KMS-11 (cell line): ENCODE data around the gene BAIAP2.

Source experiments
- H2AFZ ChIP-seq: fragments of 200-600 bp; sonication (generic); 2 replicates; pipeline ENCODE4 v1.6.1; 2016; ENCODE audit warnings: antibody characterized with exemption, mixed run types, low read depth
- H3K27ac ChIP-seq: fragments of 200-600 bp; sonication (generic); 2 replicates; pipeline ENCODE4 v1.6.1; 2016; ENCODE audit warnings: mild to moderate bottlenecking, mixed run types
- H3K27me3 ChIP-seq: fragments of 200-600 bp; sonication (generic); 2 replicates; pipeline ENCODE4 v1.6.1; 2017; ENCODE audit warnings: mild to moderate bottlenecking, low read depth, mixed run types, moderate library complexity; ENCODE audit not compliant: insufficient read depth
- H3K36me3 ChIP-seq: fragments of 200-600 bp; sonication (generic); 2 replicates; pipeline ENCODE4 v1.6.1; 2017; ENCODE audit warnings: mild to moderate bottlenecking, mixed run types; ENCODE audit not compliant: insufficient read depth
- H3K4me1 ChIP-seq: fragments of 200-600 bp; sonication (generic); 2 replicates; pipeline ENCODE4 v1.6.1; 2016; ENCODE audit warnings: mild to moderate bottlenecking, low read depth, mixed run types; ENCODE audit not compliant: poor library complexity, severe bottlenecking
- H3K4me2 ChIP-seq: fragments of 200-600 bp; sonication (generic); 2 replicates; pipeline ENCODE4 v1.7.0; 2016; ENCODE audit warnings: mild to moderate bottlenecking, mixed run types
- H3K4me3 ChIP-seq: fragments of 200-600 bp; sonication (generic); IDR thresholded peaks from 2 replicates; pipeline ENCODE4 v1.6.1; 2017; ENCODE audit warnings: low read depth, low read length, mixed read lengths; ENCODE audit not compliant: insufficient read depth
- H3K79me2 ChIP-seq: fragments of 200-600 bp; sonication (generic); 2 replicates; pipeline ENCODE4 v1.6.1; 2016; ENCODE audit warnings: low read depth, mixed run types; ENCODE audit not compliant: insufficient read depth
- H3K9ac ChIP-seq: fragments of 200-600 bp; sonication (generic); 2 replicates; pipeline ENCODE4 v1.6.1; 2016; ENCODE audit warnings: mild to moderate bottlenecking, mixed run types
- H4K20me1 ChIP-seq: fragments of 200-600 bp; sonication (generic); 2 replicates; pipeline ENCODE4 v1.6.1; 2016; ENCODE audit warnings: mild to moderate bottlenecking, mixed run types; ENCODE audit not compliant: insufficient read depth
- CTCF ChIP-seq: fragments of 200-600 bp; sonication (generic); conservative IDR thresholded peaks from 2 replicates; pipeline ENCODE4 v1.6.1; 2017; ENCODE audit warnings: low read depth, mild to moderate bottlenecking, antibody characterized with exemption, low read length, moderate library complexity, mixed read lengths

Gene BAIAP2

GRCh38 chr17:81037026-81037797 is 2.3 kb downstream of the BAIAP2 start:
- Histone ChIP-seq H4K20me1 (no peaks in the 10 kb centered on the region), H3K4me2 (no peak overlapping the region), H3K9ac (no peak overlapping the region), H3K79me2 (no peaks in the 10 kb centered on the region), H3K4me1 (no peaks in the 10 kb centered on the region), H3K36me3 (no peaks in the 10 kb centered on the region), H2AFZ (no peak overlapping the region), H3K4me3 (no peak overlapping the region), H3K27ac (no peak overlapping the region), H3K27me3 (peaks cover 87% of the 10 kb centered on the region)
- no peak for TF ChIP-seq CTCF

- Histone ChIP-seq H3K4me3 (no peak overlapping the region), H3K79me2 (no peaks in the 10 kb centered on the region)
- TF ChIP-seq CTCF = no peak
Observed at GRCh38 chr17:81037798-81038733, 3.1 kb downstream of the BAIAP2 start.

GRCh38 chr17:81039096-81039495 is 4.1 kb downstream of the BAIAP2 start:
- Histone ChIP-seq H4K20me1 (no peaks in the 10 kb centered on the region), H3K4me2 (no peak overlapping the region), H3K27ac (no peak overlapping the region), H3K27me3 (peaks cover 86% of the 10 kb centered on the region), H3K9ac (no peak overlapping the region), H3K79me2 (no peaks in the 10 kb centered on the region), H3K36me3 (no peaks in the 10 kb centered on the region), H3K4me1 (no peaks in the 10 kb centered on the region), H3K4me3 (no peak overlapping the region), H2AFZ (no peak overlapping the region)
- TF ChIP-seq CTCF = no peak

More at GRCh38 chr17:81037798-81038733, 3.1 kb downstream of the BAIAP2 start:
- Histone ChIP-seq H3K27me3 (peaks cover 86% of the 10 kb centered on the region), H3K27ac (no peak overlapping the region), H2AFZ (no peak overlapping the region), H3K9ac (no peak overlapping the region), H3K36me3 (no peaks in the 10 kb centered on the region), H3K4me2 (no peak overlapping the region), H4K20me1 (no peaks in the 10 kb centered on the region), H3K4me1 (no peaks in the 10 kb centered on the region)

- Histone ChIP-seq H4K20me1 (no peaks in the 10 kb centered on the region), H3K27ac (no peak overlapping the region), H3K79me2 (no peaks in the 10 kb centered on the region), H3K4me1 (no peaks in the 10 kb centered on the region), H3K9ac (no peak overlapping the region), H2AFZ (no peak overlapping the region), H3K27me3 (peaks cover 93% of the 10 kb centered on the region), H3K4me3 (no peak overlapping the region), H3K4me2 (no peak overlapping the region), H3K36me3 (no peaks in the 10 kb centered on the region)
- TF ChIP-seq CTCF = no peak
Observed at GRCh38 chr17:81039854-81040758, 5.2 kb downstream of the BAIAP2 start.
